ENCODE results near the gene ALKBH7. TPM values are rescaled to one million over a fixed set of nuclear protein-coding genes. Genes with fewer than 3 reads are reported as not detected.

ALKBH7 gene
- total RNA-seq, 1 experiment from 2014 or later = 81.1 TPM

- H3K27ac ChIP-seq (ENCODE audit: low read length) = no peak overlapping the region
- no TSS peak for BruUV-seq (replicated peaks)
- no peaks in the 10 kb centered on the region for H3K79me2 ChIP-seq (ENCODE audit: low read length)
- DNase-seq = no peak
- H3K27me3 ChIP-seq (ENCODE audit: low read length) = no peaks in the 10 kb centered on the region
- TF ChIP-seq CTCF (conservative IDR thresholded peaks at IDR 0.05; ENCODE audit: low read depth, low read length) (no peak), EZH2 (IDR thresholded peaks at IDR 0.05; ENCODE audit: low read length, unreplicated experiment) (no peak), EZH2phosphoT487 (IDR thresholded peaks at IDR 0.05; ENCODE audit: borderline replicate concordance, low read length) (no peak)
- no peak overlapping the region for H3K4me2 ChIP-seq (ENCODE audit: low read length)
- no peak overlapping the region for H3K9ac ChIP-seq (ENCODE audit: low read length)
- H3K4me1 ChIP-seq (ENCODE audit: insufficient read depth, low read length) = peaks cover 9% of the 10 kb centered on the region
- no peak overlapping the region for H3K4me3 ChIP-seq (ENCODE audit: low read length)
- H3F3A ChIP-seq (ENCODE audit: low read length, unreplicated experiment) = no peaks in the 10 kb centered on the region
- H2AFZ ChIP-seq (ENCODE audit: low read length) = no peak overlapping the region
- ATAC-seq = no peak
- no peaks in the 10 kb centered on the region for H3K9me2 ChIP-seq (replicated peaks; ENCODE audit: low read length)
- H3K9me3 ChIP-seq (ENCODE audit: low read length) = no peaks in the 10 kb centered on the region
- no peaks in the 10 kb centered on the region for H4K20me1 ChIP-seq (ENCODE audit: low read length)
- CTCF ChIA-PET = no interaction called here
- H3K36me3 ChIP-seq (ENCODE audit: low read depth, low read length) = peaks cover 8% of the 10 kb centered on the region
- POLR2A ChIA-PET (ENCODE audit: unreplicated experiment) = no interaction called here
- intact Hi-C loops (cut with micrococcal nuclease) = no loop called here
Measured at GRCh38 chr19:6374711-6375410, 2.3 kb downstream of the ALKBH7 start.

- H3K27ac ChIP-seq (ENCODE audit: low read length) = no peak within 1 kb of the TSS
- ATAC-seq (no peak), DNase-seq (no peak)
- H3K4me2 ChIP-seq (ENCODE audit: low read length) = no peak within 1 kb of the TSS
- H3F3A ChIP-seq (ENCODE audit: low read length, unreplicated experiment) = no peaks in the 10 kb centered on the region
- TF ChIP-seq EZH2 (IDR thresholded peaks at IDR 0.05; ENCODE audit: low read length, unreplicated experiment) = no peak
- TF ChIP-seq CTCF (conservative IDR thresholded peaks at IDR 0.05; ENCODE audit: low read depth, low read length) = no peak
- TF ChIP-seq EZH2phosphoT487 (IDR thresholded peaks at IDR 0.05; ENCODE audit: borderline replicate concordance, low read length) = no peak
- no peak within 1 kb of the TSS for H3K9ac ChIP-seq (ENCODE audit: low read length)
- H2AFZ ChIP-seq (ENCODE audit: low read length) = no peak within 1 kb of the TSS
- no peaks in the 10 kb centered on the region for H3K27me3 ChIP-seq (ENCODE audit: low read length)
- H3K4me1 ChIP-seq (ENCODE audit: insufficient read depth, low read length) = peaks cover 9% of the 10 kb centered on the region
- intact Hi-C loops (cut with micrococcal nuclease) = no loop called here
- no TSS peak for BruUV-seq (replicated peaks)
- H3K9me2 ChIP-seq (replicated peaks; ENCODE audit: low read length) = no peaks in the 10 kb centered on the region
- peaks cover 14% of the 10 kb centered on the region for H3K36me3 ChIP-seq (ENCODE audit: low read depth, low read length)
- H3K79me2 ChIP-seq (ENCODE audit: low read length) = no peaks in the 10 kb centered on the region
- POLR2A ChIA-PET (ENCODE audit: unreplicated experiment) = no interaction called here
- no peaks in the 10 kb centered on the region for H3K9me3 ChIP-seq (ENCODE audit: low read length)
- H4K20me1 ChIP-seq (ENCODE audit: low read length) = no peaks in the 10 kb centered on the region
- H3K4me3 ChIP-seq (ENCODE audit: low read length) = no peak within 1 kb of the TSS
- CTCF ChIA-PET = no interaction called here
Measured at GRCh38 chr19:6375411-6376010, 2.9 kb downstream of the ALKBH7 start, which contains the start of gene PSPN. Gene PSPN (minus strand): TSS chr19:6375933. CDS start chr19:6375849, 84 bp downstream.

Measured in PC-3 (cell line).